ENCODE results near the gene KMO. TPM values are rescaled to one million over a fixed set of nuclear protein-coding genes. Genes with fewer than 3 reads are reported as not detected.
A peak's percentile ranks its signal among the peaks of the same experiment; 100 is the strongest.

The KMO gene
- total RNA-seq, 3 donors from 2014 or later, result 0.34 to 0.91 (median 0.49) TPM

DNA sequence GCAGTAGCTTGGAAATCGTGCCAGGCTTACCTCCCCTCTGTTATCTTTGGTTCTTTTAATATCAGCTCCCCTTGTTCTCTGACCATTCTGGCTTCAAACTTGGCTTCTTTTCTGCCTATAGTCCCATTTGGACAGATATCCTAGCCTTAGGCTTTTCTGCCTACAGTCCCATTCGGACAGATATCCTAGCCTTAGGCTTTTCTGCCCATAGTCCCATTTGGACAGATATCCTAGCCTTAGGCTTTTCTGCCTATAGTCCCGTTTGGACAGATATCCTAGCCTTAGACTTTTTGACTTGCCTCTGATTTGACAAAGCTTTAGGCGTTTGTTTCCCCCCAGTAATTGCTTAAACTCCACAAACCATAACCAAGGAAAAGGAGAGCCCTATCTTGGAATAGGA is 82.4 kb downstream of the KMO start:
- Mint-ChIP-seq H3K4me1 (ENCODE audit: low read depth) (peaks cover 5% of the 10 kb centered on the region), H3K4me3 (no peak overlapping the region)
- no peak for ATAC-seq

DNA sequence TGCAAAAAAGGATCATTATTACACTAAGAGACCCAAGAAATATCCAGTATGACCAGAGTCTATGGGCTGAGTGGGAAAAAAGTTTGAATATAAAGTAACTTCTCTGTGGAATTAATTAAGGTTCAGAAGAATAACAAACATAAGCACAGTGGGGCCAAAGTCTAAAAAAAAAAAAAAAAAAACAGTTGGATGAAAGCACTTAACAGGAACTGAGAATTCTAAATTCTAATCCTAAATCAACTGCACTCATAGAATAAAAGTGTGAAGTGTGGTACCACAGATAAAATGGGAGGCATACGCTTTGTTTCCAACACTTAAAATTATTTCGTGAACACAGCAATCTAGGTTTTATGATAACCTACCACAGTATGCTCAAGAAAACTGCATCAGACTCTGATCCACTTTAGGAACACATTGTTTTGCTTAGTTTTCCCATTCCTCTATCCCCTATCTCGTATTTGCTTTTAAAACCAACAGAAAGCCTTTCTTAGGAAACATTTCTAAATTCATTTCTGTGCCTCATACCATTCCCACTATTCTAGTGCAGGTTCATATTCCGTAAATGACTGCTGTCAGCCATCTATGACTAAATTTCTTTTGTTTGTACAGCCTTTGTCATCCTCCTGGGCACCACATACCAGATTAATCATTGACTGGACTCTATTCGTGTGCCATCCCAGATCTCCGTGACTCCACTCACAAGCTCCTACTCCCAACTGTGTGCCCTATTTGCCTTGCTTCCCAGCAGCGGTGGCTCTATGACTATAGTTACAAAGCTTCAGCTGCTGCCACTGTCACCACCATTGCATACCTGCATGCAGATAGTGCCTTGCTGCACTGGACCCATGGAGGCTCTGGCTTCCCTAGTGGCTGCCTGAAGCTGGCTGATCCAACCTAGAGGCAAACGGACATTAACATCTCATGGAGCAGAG is 83.1 kb downstream of the KMO start:
- H3K4me1 Mint-ChIP-seq (ENCODE audit: low read depth), result peaks cover 5% of the 10 kb centered on the region
- DNase-seq, result no peak
- no peak for ATAC-seq

More for the DNA sequence above, 82.4 kb downstream of the KMO start:
- H3K27me3 Mint-ChIP-seq (ENCODE audit: low read depth), result no peaks in the 10 kb centered on the region
- peaks cover 2% of the 10 kb centered on the region for H3K36me3 Mint-ChIP-seq (ENCODE audit: insufficient read depth)
- no peak for DNase-seq
- no peaks in the 10 kb centered on the region for H3K9me3 Mint-ChIP-seq

DNA sequence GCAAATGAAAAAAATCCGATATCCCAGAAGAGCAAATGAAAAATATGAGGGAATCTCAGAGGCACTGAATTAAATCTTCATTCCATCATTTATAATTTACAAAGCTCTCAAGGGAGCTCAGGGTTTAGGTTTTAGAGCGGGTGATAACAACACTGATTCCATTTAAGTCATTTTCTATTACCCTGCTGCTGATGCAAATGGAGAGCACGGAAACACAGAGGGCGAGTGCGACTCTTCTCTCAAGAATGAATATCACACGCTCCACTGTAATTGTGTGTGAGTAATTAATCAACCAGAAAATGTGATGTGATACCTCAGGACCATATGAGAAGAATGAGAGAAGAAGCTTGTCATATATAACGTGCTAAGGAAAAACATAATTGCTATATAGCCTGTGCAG is 85.2 kb downstream of the KMO start:
- H3K9me3 Mint-ChIP-seq, result no peaks in the 10 kb centered on the region

More for the DNA sequence above, 83.1 kb downstream of the KMO start:
- no peaks in the 10 kb centered on the region for H3K27me3 Mint-ChIP-seq (ENCODE audit: low read depth)
- H3K4me3 Mint-ChIP-seq, result no peak overlapping the region
- H3K9me3 Mint-ChIP-seq, result no peaks in the 10 kb centered on the region
- H3K36me3 Mint-ChIP-seq (ENCODE audit: insufficient read depth), result peaks cover 2% of the 10 kb centered on the region

DNA sequence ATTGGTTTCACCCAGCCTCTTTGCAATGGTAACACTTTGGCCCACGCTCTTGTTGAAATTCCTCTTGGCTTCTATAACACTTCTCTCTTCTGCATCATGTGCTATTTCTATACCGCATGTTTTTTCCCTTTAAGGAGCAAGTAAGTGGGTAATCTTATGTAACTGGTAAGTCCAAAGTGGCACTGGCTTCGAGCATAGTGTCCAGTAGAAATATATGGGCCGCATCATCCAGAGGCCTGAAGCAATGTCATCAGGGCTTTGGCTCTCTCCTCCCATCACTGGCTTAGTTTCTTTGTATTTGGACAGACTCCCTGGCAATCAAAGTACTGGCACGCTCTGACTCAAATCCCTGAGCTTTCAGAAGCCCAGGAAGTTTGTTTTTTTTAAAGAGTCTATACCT is 90.5 kb downstream of the KMO start:
- Mint-ChIP-seq H3K4me1 (ENCODE audit: low read depth) (peaks cover 4% of the 10 kb centered on the region), H3K4me3 (no peak overlapping the region), H3K36me3 (ENCODE audit: insufficient read depth) (peaks cover 5% of the 10 kb centered on the region), H3K9me3 (no peaks in the 10 kb centered on the region), H3K27me3 (ENCODE audit: low read depth) (no peaks in the 10 kb centered on the region)
- DNase-seq, result no peak
- no peak for ATAC-seq

More for the DNA sequence above, 85.2 kb downstream of the KMO start:
- no peak for ATAC-seq
- H3K4me1 Mint-ChIP-seq (ENCODE audit: low read depth), result peaks cover 5% of the 10 kb centered on the region
- no peak for DNase-seq
- no peaks in the 10 kb centered on the region for H3K27me3 Mint-ChIP-seq (ENCODE audit: low read depth)
- H3K4me3 Mint-ChIP-seq, result no peak overlapping the region
- peaks cover 7% of the 10 kb centered on the region for H3K36me3 Mint-ChIP-seq (ENCODE audit: insufficient read depth)

DNA sequence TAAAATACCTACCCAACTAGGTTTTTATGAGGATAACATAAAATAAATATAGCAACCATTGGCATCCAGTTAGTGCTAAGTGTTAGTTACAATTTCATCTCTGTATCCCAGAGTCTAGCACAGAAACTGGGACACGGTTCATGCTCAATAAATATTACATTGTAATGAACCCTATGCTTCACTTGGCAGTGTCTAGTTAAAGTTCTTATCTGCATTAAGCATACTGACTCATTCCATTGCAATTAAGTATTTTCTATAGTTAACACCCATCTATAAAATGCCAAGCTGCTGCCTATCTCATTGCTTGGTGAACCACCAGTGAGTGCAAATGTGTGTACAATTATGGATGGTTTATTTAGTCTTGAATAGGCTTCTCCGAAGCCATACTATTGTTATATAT is 92.8 kb downstream of the KMO start:
- DNase-seq (no peak), ATAC-seq (no peak)
- H3K9me3 Mint-ChIP-seq, result no peaks in the 10 kb centered on the region
- H3K36me3 Mint-ChIP-seq (ENCODE audit: insufficient read depth), result peaks cover 5% of the 10 kb centered on the region
- no peak overlapping the region for H3K4me3 Mint-ChIP-seq
- H3K4me1 Mint-ChIP-seq (ENCODE audit: low read depth), result peaks cover 13% of the 10 kb centered on the region
- no peaks in the 10 kb centered on the region for H3K27me3 Mint-ChIP-seq (ENCODE audit: low read depth)

DNA sequence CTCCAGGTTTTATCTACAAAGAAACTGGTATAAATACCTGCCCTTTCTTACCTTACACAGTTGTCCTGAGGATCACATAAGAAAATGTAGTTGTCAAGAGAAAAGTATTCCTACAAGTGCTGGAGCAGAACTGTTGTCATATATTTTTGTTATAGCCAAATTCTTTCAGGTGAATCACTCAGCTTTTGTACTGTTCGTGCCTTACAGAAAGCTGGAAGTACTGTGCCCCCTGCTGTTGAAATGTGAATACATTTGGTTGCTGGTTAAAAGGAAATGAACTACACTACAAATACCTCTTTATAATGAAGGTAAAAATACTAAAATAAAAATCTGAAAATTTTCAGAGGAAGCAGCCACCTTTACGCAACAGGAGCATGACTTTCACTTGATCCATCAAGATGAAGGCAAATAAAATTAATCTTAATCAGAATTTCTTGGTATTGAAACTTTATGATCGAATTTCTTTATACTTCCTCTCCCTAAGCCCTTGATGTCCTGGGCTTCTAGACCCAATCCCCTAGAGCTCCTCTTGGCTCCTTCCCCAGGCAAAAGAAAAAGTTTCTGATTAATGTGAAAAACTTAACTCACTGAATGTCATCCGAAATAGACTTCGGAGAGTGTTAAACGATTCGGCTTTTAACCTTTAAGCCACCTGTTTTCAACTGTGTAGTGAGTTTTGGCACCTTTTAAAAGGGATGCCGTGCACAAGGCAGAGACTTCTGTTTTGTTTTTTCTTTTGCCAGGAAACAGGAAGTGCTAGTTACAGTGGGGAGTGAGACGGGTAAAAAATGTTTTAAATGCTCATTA is 95.5 kb downstream of the KMO start:
- H3K36me3 Mint-ChIP-seq (ENCODE audit: insufficient read depth), result peaks cover 5% of the 10 kb centered on the region
- H3K27me3 Mint-ChIP-seq (ENCODE audit: low read depth), result no peaks in the 10 kb centered on the region
- DNase-seq (peak; percentile 19), ATAC-seq (peak; percentile 67 to 79)
- H3K4me3 Mint-ChIP-seq, result peak overlapping the region; percentile 50
- peaks cover 21% of the 10 kb centered on the region for H3K4me1 Mint-ChIP-seq (ENCODE audit: low read depth)
- H3K9me3 Mint-ChIP-seq, result no peaks in the 10 kb centered on the region

DNA sequence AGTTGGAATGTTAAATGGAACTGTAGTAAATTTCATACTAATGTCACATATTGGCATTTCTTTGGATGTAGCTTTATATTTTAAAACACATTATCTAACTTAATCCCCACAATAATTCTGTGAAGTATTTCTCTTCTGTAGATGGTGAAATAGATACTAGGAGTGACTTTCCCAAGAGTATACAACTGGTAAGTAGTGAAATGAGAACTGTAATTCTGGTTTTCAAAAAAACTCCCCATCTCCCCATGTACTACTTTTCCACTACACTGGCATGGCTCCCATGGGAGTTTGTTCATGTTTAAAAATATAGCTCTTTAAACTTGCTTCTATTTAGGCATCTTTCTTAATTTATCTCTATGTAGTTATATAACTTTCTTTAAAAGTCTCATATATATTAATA is 97.8 kb downstream of the KMO start:
- DNase-seq, result no peak
- Mint-ChIP-seq H3K4me1 (ENCODE audit: low read depth) (peaks cover 22% of the 10 kb centered on the region), H3K9me3 (no peaks in the 10 kb centered on the region), H3K4me3 (no peak overlapping the region), H3K27me3 (ENCODE audit: low read depth) (no peaks in the 10 kb centered on the region), H3K36me3 (ENCODE audit: insufficient read depth) (peaks cover 13% of the 10 kb centered on the region)
- no peak for ATAC-seq

DNA sequence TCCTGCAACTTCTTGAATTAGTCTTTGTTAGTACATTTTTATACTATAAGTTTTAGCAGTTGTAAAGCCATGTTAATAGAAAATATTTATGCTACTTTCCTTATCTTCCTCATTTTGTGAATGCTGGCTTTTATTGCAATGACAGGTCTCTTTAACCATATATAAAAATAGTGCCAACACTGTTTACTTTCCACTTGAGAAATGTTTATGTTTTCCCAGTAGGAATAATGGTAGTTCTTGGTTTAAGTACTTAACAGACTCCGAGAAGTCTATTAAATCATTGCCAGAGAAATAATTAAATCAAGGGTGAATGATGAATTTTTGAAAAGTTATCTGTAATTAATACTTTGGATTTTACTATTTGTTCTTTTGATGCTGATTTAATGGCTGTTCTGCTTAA is 98.3 kb downstream of the KMO start:
- Mint-ChIP-seq H3K27me3 (ENCODE audit: low read depth) (no peaks in the 10 kb centered on the region), H3K9me3 (no peaks in the 10 kb centered on the region), H3K36me3 (ENCODE audit: insufficient read depth) (peaks cover 18% of the 10 kb centered on the region), H3K4me1 (ENCODE audit: low read depth) (peaks cover 26% of the 10 kb centered on the region), H3K4me3 (no peak overlapping the region)
- ATAC-seq, result no peak
- DNase-seq, result no peak

DNA sequence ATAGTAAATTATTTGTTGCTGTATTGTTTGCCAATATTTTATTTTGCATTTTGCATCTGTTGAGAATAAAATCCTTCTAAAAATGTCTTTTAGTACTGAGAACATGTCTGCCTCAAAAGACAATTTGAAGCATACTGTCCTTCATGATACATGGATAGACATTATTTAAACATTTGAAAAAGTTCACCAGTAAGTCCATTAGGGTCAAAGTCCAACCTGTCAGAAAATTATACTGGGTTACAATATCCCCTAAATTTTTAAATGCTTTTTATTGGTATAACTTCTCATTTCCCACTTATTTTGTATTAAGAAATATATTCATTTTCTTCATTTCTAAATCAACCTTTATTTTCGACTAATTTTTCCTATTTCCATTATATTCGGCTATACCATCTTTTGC is 98.7 kb downstream of the KMO start:
- H3K4me1 Mint-ChIP-seq (ENCODE audit: low read depth), result peaks cover 26% of the 10 kb centered on the region
- no peaks in the 10 kb centered on the region for H3K27me3 Mint-ChIP-seq (ENCODE audit: low read depth)

DNA sequence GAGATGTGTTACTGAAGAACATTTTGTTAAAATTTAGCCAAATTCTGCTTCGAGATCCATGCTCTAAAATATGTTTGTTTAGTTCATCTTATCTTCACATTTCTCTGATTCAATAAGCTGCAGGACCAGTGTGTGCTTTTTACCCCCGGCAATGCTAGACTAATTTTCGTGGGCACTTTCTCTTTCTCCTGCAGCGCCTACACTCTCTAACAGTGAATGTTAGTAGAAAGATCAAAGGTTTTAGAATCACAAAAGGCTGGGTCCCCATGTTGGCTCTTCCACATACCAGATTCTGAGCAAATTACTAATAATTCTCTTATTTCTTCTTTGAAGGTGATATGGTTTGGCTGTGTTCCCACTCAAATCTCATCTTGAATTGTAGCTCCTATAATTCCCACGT is 99.5 kb downstream of the KMO start:
- ATAC-seq, result no peak
- peaks cover 29% of the 10 kb centered on the region for H3K4me1 Mint-ChIP-seq (ENCODE audit: low read depth)
- H3K9me3 Mint-ChIP-seq, result no peaks in the 10 kb centered on the region
- no peak for DNase-seq
- peak overlapping the region; percentile 14 for H3K4me3 Mint-ChIP-seq
- peaks cover 22% of the 10 kb centered on the region for H3K36me3 Mint-ChIP-seq (ENCODE audit: insufficient read depth)
- H3K27me3 Mint-ChIP-seq (ENCODE audit: low read depth), result no peaks in the 10 kb centered on the region

More for the DNA sequence above, 98.7 kb downstream of the KMO start:
- peaks cover 20% of the 10 kb centered on the region for H3K36me3 Mint-ChIP-seq (ENCODE audit: insufficient read depth)
- DNase-seq (no peak), ATAC-seq (no peak)
- no peak overlapping the region for H3K4me3 Mint-ChIP-seq
- no peaks in the 10 kb centered on the region for H3K9me3 Mint-ChIP-seq

DNA sequence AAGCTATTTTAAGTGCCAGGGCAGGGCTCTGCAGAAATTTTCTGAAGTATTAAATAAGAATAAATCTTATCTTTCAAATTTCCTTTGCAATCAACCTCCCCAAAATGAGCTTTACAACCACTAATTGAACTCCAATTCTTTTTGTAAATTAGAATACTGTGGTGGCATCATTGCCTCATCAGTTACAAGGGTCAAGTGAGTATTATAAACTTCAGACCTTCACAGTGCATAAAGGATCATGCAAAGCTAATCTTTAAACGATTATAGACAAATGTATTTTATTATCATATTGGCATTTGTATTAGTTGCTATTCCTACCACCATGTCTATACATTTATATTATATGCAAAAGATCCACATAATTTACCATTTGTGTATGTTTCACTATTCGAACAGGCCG is 100.8 kb downstream of the KMO start:
- H3K9me3 Mint-ChIP-seq, result no peaks in the 10 kb centered on the region
- ATAC-seq (no peak), DNase-seq (no peak)
- H3K27me3 Mint-ChIP-seq (ENCODE audit: low read depth), result no peaks in the 10 kb centered on the region
- H3K36me3 Mint-ChIP-seq (ENCODE audit: insufficient read depth), result peaks cover 22% of the 10 kb centered on the region
- H3K4me3 Mint-ChIP-seq, result no peak overlapping the region
- H3K4me1 Mint-ChIP-seq (ENCODE audit: low read depth), result peaks cover 35% of the 10 kb centered on the region

DNA sequence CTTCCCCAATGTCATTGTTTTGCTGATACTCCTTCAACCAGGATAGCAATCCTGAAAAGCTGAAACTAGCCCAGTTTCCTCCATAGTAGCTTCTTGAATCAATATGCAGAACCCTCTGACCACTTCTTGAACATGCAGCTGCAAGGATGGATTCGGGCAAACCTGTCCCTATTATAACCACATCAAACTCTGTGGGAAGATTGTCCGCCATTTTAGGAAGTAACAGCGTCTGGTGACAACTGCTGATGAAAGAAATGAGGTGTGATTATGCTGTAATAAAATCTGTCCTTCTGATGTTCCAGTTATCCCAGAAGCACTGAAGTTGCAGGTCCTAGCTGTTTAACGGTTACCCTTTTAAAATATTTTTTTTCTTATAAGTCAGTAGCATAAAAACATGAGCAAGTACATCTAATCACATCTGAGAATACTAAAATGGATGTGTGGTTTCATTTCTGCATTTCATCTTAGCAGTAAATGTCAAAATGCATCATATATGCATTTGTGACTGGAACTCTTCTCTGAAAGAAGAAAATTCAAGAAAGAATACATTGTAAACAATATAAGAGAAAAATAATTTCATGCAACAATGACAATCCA is 103.5 kb downstream of the KMO start:
- no peak overlapping the region for H3K4me3 Mint-ChIP-seq
- H3K36me3 Mint-ChIP-seq (ENCODE audit: insufficient read depth), result peaks cover 22% of the 10 kb centered on the region
- H3K4me1 Mint-ChIP-seq (ENCODE audit: low read depth), result peaks cover 40% of the 10 kb centered on the region
- H3K27me3 Mint-ChIP-seq (ENCODE audit: low read depth), result no peaks in the 10 kb centered on the region
- no peak for DNase-seq
- H3K9me3 Mint-ChIP-seq, result no peaks in the 10 kb centered on the region
- ATAC-seq, result no peak

DNA sequence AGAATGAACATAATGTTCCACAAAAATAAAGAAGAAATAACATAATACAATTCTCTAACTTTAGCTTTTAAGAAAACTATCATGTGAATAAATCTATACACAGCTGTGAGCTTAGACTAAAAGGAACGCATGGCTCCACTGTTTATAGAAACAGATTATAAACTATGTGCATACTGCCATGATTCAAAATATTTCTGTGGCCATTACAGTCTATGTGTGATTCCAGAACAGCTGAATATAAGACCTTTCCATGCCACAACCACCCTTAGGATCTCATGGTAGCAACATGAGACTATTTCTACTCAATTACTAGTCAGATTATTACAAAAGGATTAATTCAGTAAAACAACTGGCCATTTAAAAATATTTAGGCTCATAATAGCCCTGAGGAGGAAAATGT is 104.1 kb downstream of the KMO start:
- ATAC-seq (no peak), DNase-seq (no peak)
- Mint-ChIP-seq H3K36me3 (ENCODE audit: insufficient read depth) (peaks cover 22% of the 10 kb centered on the region), H3K4me1 (ENCODE audit: low read depth) (peaks cover 44% of the 10 kb centered on the region), H3K4me3 (no peak overlapping the region), H3K27me3 (ENCODE audit: low read depth) (no peaks in the 10 kb centered on the region), H3K9me3 (no peaks in the 10 kb centered on the region)

DNA sequence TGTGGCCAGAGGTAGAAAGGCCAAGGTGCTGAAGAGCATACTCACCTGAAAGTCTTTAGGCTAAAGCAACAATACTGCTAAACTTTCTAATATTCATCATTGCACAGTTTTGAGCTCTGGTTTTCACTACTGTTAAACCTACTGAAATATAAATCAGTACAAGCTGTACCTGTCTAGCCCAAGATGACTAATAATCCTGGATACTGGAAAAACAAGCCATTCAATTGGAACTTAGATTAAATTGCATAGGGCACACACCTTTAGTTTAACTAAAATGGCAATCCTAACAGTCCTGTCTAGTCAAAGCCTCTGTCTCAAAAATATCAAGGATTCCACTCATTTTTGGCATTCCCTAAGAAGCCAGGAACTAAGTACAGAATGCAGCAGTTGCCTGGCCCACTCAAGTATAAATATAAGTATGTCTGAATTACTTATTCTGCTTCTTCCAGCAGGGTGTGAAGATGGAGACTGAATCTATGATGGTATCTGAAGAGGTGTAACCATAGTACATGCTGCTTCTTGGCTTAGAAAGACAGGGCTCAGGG is 104.9 kb downstream of the KMO start:
- Mint-ChIP-seq H3K9me3 (no peaks in the 10 kb centered on the region), H3K36me3 (ENCODE audit: insufficient read depth) (peaks cover 20% of the 10 kb centered on the region), H3K4me1 (ENCODE audit: low read depth) (peaks cover 40% of the 10 kb centered on the region), H3K27me3 (ENCODE audit: low read depth) (no peaks in the 10 kb centered on the region), H3K4me3 (peak overlapping the region; percentile 90)
- no peak for ATAC-seq
- no peak for DNase-seq

Measured in activated T-cell treated with anti-CD3 and anti-CD28 coated beads, Interleukin-2, amount 50 U/mL, for 4 hours (primary cell).